Measurements from ENCODE around the gene DEDD.

Gene DEDD

GRCh38 chr1:161091796-161092507 is 40.5 kb downstream of the DEDD start:
- DNase-seq (ENCODE audit: low read depth): no peak

- DNase-seq (ENCODE audit: low read depth): no peak
Observed at GRCh38 chr1:161091093-161091492, 41.4 kb downstream of the DEDD start.

- DNase-seq (ENCODE audit: low read depth): no peak
Observed at GRCh38 chr1:161090617-161091016, 41.9 kb downstream of the DEDD start.

- no peak for DNase-seq (ENCODE audit: low read depth)
Observed at GRCh38 chr1:161089938-161090337, 42.5 kb downstream of the DEDD start.

GRCh38 chr1:161089251-161089924 is 43.1 kb downstream of the DEDD start, which contains the start of gene NECTIN4:
NECTIN4 (minus strand) TSS chr1:161089558; CDS start chr1:161089296, 262 bp downstream.
- DNase-seq (ENCODE audit: low read depth): no peak

- no peak for DNase-seq (ENCODE audit: low read depth)
Observed at GRCh38 chr1:161088587-161089110, 43.8 kb downstream of the DEDD start.

- no peak for DNase-seq (ENCODE audit: low read depth)
Observed at GRCh38 chr1:161086457-161086856, 46.0 kb downstream of the DEDD start.

GRCh38 chr1:161085165-161085564 is 47.3 kb downstream of the DEDD start:
- no peak for DNase-seq (ENCODE audit: low read depth)

- DNase-seq (ENCODE audit: low read depth): no peak
Observed at GRCh38 chr1:161084597-161084988, 47.9 kb downstream of the DEDD start.

- no peak for DNase-seq (ENCODE audit: low read depth)
Observed at GRCh38 chr1:161083748-161084596, 48.5 kb downstream of the DEDD start.

- DNase-seq (ENCODE audit: low read depth): peak; percentile 78
Observed at GRCh38 chr1:161082996-161083747, 49.3 kb downstream of the DEDD start.

- DNase-seq (ENCODE audit: low read depth): no peak
Observed at GRCh38 chr1:161082483-161082882, 50.0 kb downstream of the DEDD start.

- no peak for DNase-seq (ENCODE audit: low read depth)
Observed at GRCh38 chr1:161081519-161081918, 50.9 kb downstream of the DEDD start.

GRCh38 chr1:161080441-161081405 is 51.7 kb downstream of the DEDD start:
- DNase-seq (ENCODE audit: low read depth): no peak

GRCh38 chr1:161079436-161080110 is 52.9 kb downstream of the DEDD start:
- no peak for DNase-seq (ENCODE audit: low read depth)

- DNase-seq (ENCODE audit: low read depth): no peak
Observed at GRCh38 chr1:161077426-161077825, 55.0 kb downstream of the DEDD start.

GRCh38 chr1:161076410-161076809 is 56.1 kb downstream of the DEDD start:
- DNase-seq (ENCODE audit: low read depth): no peak

GRCh38 chr1:161074676-161075368 is 57.6 kb downstream of the DEDD start:
- DNase-seq (ENCODE audit: low read depth): no peak

- DNase-seq (ENCODE audit: low read depth): no peak
Observed at GRCh38 chr1:161073474-161074121, 58.9 kb downstream of the DEDD start.
